HG03342 (cell line): ENCODE measurements around the gene TLE5.

ENCODE experiments used
- ATAC-seq: cut with Tn5 transposase; IDR thresholded peaks from one replicate; pipeline ENCODE4 v1.9.1; 2021; ENCODE audit warnings: mild to moderate bottlenecking, moderate library complexity; ENCODE audit not compliant: unreplicated experiment

Gene TLE5, protein sequence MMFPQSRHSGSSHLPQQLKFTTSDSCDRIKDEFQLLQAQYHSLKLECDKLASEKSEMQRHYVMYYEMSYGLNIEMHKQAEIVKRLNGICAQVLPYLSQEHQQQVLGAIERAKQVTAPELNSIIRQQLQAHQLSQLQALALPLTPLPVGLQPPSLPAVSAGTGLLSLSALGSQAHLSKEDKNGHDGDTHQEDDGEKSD

DNA sequence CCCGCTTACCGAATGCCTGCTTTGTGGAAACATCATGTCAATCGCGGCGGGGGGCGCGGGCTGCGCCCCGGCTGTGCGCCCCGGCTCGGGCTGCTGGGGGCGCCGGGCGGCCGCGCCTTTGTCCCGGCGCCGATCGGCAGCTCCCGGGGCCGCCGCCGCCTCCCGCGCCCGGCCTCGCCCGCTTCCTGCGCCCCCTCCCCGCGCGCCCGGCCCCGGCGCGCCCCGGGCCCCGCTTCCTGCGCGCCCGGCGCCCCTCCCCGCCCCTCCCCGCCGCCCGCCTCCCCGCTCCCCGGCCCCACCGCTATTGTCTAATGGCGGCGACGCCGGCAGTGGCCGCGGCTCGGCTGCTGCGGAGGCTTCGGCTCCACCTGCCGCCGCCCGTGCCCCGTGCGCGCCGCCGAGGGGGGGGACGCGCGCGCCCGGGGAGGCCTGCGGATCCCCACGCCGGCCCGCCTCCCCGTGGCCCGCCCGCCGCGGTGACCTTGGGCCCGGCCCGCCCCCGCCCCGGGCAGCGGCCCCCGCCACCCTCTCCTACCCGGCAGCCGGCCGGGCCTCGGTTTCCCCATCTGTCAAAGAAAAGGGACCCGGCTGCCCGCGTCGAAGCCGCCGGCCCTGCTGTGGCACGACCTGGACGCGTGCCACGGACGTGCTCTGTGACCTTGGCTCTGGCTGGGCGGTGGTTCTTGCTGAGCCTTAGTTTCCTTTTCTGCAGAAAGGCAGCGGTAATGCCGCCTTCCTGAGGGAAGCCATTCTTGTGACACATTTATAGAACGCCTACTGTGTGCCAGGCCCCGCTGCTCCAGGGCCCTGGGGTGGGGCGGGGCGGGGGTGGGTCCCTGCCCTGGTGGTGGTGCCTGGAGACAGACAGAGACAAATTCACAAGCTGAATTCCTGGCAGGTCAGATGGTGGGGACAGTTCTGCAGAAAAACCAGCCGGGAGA, at the start of gene TLE5:
Gene TLE5 (minus strand): TSS at position 331 of the 941 bp plus-strand sequence. CDS start 295 bp downstream, at position 36.
- ATAC-seq, result no peak

DNA sequence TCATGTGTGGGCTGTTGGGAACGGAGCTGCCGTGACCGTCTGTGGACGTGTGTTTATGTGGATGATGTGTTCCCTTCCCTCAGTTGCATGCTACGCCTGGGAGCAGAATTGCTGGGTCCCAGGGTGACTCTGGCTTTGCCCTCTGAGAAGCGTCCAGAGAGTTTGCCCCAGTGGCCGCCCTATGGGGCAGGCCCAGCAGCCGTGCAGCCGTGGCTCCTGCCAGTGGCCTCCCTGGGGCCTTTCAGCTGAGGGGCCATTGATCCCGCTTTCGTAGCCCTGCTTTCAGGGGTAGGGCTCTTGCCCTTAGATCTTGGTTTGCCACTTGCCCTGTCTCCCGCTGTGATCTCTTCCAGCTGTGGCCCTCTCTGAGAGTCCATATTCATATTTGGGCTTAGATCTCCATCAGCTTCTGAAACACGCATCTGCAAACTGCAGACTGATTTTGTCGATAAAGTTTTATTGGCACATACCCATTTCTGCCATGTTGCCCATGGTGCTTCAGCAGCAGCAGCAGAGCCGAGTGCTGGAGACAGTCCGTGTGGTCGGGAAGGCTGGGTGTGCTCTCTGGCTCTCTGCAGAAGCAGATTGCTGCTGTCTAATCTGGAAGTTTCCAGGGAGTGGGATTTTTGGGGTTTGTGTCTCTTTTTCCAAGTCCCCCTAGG, 49.4 kb upstream of the TLE5 start:
- no peak for ATAC-seq

DNA sequence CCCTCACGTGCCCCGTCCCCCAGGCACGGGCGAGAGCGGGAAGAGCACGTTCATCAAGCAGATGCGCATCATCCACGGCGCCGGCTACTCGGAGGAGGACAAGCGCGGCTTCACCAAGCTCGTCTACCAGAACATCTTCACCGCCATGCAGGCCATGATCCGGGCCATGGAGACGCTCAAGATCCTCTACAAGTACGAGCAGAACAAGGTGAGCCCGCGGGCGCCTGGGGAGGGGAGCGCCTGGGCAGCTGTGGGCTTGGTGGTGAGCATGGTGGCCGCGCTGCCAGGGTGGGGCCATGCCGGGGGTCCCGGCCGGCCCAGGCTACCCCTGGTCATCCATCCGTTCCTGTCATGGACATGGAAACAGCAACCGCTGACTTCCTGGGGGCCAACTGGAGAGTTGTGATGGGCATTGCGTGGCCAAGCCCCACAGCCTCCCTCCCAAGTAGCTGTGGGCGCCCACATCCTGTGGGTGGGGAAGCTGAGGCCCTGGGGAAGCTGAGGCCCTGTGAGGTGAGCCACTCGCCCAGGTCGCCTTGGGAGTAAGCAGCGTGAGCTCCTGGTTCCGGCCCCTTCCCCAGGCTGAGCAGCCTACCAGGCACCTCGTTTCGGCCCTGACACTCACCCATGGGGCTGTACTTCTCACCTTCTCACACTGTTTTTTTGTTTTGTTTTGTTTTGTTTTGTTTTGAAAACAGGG, 48.0 kb upstream of the TLE5 start:
- ATAC-seq, result no peak

DNA sequence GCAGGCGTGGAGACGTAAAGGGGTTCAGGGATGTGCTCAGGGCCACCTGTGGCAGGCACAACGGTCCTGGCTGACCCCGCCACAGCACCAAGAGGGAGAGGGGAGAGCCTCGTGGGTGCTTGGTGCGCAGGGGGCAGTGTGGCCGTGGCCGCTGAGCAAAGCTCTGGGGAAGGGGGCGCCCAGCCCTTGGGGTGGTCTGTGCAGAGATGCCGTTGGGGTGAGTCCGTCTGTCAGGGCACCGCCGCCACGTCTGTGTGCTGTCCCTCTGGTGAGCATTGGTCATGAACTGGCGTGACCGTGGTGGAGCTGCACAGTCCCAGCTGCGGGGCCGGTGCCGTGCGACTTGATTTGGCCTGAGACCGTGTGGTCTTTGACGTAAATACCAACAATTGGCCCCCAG, 47.2 kb upstream of the TLE5 start:
- no peak for ATAC-seq

DNA sequence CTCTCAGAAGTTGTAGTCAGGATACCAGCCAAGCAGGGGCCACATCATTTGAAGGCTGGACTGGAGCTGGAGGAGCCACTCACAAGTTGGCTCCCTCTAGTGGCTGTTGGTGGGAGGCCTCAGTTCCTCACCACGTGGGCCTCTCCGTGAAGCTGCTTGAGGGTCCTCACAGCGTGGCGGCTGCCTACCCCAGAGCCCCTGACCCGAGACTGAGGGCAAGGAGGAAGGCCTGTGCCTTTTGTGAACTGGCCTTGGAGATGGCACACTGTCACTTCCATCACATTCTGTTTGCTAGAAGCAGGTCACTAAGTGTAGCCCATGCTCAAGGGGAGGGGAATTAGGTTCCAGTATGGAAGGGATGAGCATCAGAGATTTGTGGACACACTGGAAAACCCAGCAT, 46.5 kb upstream of the TLE5 start:
- no peak for ATAC-seq

DNA sequence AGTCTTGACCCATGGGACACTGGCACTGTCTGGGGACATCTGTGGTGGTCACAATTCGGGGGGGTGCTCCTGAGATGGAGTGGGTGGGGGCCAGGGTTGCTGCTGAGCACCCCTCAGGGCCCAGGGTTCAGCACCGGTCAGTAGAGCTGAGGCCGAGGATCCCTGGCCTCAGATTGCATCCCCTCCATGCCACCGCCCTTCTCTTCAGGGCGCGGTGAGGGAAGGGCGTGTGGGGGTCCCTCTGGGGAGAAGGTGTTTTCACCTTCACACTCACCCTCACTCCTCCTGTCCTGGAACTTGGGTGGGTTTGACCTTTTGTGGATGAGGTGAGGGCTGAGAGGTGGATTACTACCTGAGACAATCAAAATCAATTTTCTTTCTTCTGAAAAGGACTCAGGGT, 45.4 kb upstream of the TLE5 start:
- ATAC-seq, result no peak

DNA sequence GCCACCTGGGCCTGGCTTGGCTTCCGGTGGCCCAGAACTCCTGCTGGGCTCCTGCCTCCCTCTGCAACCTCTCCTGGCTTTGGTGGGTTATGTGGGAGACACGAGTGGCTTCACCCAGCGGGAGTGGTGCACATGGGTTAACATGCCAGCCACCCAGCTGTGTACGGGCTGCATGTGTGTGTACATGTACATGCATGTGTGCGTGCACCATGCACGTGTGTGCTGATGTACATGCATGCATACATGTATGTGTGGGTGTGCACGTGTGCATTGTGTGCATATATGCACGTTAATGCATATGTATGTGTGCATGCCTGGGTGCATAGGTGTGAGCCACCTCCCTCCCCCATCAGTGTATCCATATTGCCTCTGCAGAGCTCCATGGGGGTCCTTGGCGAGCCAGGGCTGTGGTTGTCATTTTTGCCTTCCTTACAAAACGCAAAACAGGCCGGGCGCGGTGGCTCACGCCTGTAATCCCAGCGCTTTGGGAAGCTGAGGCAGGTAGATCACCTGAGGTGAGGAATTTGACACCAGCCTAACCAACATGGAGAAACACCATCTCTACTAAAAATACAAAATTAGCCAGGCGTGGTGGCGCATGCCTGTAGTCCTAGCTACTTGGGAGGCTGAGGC, 44.3 kb upstream of the TLE5 start:
- ATAC-seq, result no peak

DNA sequence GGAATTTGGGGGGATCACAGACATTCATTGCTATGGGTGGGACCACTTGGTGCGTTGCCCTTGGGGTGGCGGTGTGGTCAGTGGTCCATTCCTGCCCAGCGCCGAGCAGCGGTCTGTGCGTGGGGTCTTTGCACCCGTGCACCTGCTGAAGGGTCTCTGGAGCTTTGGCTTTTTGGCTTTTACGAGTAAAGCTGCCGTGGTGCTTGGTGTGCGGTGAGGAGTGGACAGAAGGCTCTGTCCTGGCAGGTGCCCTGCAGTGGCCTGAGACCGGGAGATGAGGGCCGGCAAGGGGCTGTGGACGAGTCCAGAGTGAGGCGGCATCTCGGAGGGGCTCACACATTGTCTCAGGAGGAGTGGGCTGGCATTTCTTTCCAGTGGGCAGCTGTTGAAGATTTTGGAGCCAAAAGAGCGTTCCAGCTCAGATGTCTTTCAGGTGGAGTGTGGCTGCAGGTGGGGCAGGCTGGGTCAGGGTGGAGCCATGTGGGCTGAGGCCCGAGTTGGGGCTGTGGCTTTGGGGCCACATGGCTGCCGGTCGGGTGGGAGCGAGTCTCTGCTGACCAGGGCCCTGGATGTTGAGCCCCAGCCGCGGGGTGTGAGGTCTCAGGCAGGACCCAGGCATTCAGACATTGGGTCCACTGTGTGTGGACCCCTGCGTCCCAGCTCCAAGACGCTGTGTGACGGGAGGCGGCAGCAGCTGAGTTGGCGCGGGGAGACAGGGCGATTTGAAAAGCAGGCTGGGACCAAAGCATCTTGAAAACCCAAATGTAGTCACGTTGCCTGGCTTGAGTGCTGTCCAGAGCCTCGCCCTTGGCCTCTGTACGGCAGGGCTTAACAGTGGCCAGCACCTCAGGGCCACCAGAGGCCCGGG, 43.6 kb upstream of the TLE5 start:
- ATAC-seq, result no peak

DNA sequence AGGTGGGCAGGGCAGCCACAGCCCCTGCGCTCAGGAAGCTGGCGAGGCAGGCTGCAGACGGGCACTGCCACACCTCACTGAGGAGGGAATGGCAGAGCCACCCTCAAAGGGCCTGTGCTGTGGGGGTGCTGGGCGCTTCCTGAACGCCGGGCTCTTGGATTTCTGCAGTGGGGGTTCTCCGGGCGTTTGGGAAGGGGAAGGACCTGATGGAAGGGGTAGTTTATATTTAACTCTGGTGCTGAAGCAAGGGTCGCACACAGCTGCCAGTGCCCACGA, 42.4 kb upstream of the TLE5 start:
- no peak for ATAC-seq

DNA sequence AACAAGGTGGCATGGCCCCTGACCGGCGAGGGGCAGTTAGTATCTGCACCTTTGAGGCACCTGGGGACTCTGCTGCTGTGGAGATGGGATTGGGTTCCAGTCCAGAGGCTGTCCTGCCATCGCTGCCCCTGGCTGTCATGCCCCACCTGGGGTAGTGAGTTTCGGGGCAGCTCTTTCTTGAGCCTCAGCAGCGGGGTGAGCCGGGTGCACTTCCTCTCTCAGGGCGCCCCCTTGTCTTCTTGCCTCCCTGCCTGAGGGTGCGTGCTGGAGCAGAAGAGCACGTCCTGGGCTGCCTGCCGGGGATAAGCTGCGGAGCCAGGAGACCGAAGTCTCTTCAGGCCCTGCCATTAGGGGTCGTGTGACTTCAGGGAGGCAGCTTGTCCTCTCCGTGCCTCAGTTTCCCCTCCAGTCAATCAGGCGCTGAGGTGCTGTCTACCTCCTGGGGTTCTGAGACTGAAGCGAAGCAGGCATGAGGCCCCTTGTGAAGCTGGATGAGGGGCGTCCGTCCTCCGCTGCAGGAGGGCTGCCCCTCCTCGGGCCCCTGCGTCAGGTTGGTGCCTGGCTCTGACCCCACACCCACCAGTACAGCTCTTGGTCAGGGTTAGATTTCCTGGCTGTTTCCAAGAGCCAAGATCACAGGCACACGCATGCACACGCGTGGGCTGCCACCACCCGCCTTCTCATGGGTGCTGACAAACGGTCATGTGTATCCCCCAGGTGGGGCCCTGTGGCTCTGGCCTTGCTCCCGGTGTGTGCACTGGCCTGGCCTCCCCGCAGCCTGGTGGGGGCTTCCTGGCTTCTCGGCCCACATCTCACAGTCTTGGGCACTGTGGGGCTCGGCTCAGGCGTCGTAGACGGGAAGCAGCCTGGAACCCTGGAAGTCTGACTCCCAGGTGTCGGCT, 40.2 kb upstream of the TLE5 start:
- no peak for ATAC-seq

DNA sequence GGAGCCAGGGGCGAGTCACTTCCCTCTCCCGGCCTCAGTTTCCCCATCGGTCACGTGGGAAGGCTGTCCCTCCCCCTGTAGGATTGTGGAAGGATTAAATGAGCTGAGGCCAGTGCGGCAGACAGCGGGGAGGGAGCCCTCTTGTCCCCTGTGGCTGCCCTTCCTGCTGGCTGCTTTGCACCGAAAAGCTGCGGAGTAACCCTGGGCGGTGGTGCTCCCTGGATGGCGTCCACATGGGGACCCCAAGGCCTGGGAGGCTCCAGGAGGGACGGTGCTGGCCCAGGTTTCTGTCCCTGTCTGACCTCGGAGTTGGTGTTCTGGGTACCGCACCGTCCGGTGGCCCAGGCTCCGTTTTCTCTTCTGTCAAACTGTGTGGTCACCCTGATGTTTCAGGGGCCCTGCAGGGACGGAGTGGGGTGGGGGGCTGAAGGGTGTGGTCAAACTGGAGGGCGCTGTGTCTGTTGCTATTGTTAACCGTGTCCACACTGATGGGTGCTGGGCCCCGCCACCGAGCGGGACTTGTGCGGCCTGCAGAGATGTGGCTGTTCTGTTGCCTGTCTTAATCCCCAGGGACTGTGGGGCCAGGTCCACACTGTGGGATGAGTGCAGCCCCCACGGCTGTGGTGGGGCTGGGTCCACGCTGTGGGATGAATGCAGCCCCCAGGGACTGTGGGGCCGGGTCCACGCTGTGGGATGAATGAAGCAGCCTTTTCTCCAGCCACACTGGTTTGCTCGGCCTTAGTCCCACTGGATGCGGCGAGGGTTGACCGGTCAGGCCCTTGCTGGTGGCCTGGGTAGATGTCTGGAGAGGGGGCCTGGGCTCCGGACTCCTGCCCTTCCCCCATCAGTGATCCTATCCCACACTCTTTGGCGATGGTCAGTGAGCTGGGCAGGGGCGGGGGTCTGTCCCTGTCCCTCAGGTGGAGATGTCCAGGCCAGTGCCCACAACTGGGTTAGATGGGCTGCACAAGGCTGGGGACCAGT, 38.7 kb upstream of the TLE5 start:
- ATAC-seq, result no peak

DNA sequence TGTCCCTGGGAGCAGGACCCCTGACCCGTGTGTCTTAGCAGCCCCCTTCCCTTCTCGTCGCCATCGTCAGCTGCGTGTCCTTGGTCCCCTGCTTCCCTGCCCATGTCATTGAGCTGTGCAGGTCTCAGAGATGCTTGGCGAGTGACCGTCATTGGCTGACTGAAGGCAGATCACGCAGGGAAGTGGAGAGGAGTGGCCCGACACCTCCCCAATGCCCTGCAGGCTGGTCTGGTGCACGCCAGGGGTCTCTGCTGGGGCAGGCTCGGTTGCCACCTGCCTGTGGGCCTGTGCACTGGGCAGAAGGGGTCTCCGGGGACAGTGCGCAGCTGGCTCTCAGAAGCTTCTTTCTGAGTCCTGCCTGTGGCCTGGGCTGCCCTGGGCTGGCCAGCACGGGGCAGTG, 38.0 kb upstream of the TLE5 start:
- ATAC-seq, result no peak

DNA sequence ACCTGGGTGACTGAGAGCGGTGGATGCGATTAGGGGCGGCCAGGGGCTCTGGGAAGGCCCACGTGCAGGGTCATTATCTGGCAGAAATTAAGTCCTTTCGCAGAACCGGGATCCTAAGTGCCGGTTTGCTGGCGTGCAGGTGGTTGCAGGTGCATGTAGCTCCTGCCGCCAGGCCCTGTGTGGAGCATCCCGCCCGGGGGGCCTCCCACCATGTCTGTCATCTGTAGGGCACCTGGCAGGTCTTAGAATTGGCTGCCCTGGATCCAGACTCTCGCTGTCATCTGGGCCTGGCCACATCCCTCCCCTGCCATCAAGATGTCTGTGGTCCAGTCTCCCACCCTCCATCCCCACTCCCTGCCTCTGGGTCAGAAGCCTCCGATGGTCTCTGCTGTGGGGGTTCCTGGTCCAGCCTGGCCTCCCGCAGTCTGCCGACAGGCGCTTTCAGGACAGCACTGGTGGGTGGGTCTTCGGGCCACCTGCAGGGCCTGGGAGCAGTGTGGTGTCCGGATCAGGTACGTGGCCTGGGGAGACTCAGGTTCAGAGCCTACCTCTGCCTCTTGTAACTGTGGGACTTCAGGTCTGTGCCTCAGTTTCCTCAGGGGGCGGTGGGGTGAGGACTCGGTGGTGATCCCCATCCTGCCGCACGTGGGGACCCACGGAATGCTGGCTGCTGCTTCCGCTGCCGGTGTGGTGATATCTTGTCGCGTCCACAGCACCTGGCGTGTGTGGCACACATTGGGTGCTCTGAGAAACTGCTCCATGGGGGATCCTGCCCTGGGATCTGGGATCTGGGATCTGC, 37.3 kb upstream of the TLE5 start:
- ATAC-seq, result no peak

DNA sequence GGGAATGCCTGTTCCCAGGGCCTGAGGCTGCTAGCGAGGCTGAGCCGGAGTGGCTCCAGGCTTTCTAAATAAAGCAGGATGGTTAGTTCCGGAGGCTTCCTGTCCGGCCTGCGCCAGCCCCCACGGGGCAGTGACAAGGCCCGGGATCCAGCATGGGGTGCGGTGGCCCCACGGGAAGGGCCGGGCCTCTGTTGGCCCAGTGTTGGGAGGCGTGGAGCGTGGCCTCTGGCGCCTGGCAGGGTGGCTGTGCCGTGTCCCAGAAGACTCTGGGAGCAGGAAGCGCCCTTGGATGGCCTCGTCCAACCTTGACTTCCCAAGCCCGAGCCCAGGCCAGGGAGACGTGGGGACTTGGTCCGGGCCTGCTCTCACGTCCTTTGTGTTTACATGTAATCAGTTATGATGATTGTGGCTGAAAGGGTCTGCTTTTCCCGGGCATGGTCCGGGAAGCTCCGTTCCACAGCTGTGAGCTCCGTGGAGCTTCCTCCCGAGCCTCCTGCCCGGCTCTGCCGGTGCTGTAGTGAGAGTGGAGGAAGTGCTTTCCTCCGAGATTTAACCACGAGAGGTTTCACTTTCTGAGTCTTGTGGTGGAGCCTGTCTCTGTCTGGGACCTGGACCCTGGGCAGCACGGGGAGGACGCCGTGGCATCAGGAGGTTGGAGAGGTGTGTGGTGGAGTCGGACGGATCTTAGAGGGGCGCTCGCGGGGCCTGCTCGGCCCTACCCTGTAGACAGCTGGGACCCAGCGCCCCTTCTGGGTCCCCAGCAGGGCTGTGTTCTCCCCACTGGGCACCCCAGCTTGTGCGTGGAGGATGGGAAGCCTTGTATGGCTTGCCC, 36.4 kb upstream of the TLE5 start:
- ATAC-seq, result no peak

DNA sequence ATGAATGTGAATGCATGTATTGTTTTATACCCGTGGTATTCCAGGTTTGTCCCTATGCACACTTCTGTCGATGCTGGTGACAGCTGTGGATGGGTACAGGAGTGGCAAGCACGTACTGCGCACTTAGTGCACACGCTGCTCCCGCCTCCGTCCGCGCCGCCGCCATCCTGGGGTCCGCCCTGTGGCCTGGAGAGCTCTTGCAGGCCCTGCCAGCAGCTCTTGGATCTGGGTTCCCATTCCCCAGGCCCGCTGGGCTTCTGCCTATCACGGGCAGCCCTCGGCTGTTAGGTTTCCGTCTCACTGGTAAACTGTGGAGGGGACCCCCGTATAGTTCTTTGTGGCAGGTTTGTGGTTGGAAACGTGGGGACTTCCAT, 35.8 kb upstream of the TLE5 start:
- ATAC-seq, result no peak

DNA sequence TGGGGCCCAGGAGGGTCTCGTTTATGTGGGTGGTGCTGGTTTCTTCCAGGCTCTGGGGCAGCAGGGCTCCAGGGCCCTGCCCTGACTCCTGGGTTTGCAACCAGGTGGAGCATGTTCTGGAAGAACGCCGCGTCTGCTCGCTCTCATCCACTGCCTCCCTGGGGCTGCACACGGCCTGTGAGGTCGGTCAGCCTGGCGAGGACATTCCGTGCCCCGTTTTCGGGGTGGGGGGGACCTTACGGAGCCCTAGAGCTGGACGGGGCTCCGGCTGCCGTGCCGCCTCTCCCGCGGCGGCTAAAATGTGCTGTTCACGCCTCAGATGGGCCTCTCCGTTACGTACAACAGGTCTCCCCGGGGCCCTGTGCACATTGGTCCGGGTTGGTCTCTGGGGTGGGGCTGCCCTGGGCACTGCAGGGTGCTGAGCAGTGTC, 35.2 kb upstream of the TLE5 start:
- no peak for ATAC-seq
